ENCODE results near the gene PRKAB1. TPM values are rescaled to one million over a fixed set of nuclear protein-coding genes. Genes with fewer than 3 reads are reported as not detected.

Gene PRKAB1
- total RNA-seq, 1 experiment from 2014 or later = 25.0 TPM

DNA sequence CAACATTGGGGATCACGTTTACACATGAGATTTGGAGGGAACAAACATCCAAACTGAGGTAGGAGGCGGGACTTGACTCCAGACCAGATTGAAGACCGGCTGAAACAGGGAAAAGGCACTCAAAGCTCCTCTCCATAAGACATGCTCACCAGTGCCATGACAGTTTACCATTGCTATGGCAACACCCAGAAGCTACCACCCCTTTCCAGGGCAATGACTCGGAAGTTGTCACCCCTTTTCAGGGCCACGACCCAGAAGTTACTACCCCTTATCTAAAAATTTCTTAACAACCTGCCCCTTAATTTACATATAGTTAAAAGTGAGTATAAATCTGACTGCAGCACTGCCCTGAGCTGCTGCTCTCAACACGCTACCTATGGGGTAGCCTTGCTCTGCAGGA is 40.2 kb upstream of the PRKAB1 start:
- RAD21 ChIA-PET (ENCODE audit: low non-redundant PET in 1 of 2, low total read pairs in 2 of 2, uncharacterized antibody in 2 of 2, unreplicated experiment in 2 of 2) = no interaction called here
- H3K9me2 ChIP-seq (ENCODE audit: insufficient read depth) = no peaks in the 10 kb centered on the region
- H3K4me3 ChIP-seq (replicated peaks in 1 of 2; ENCODE audit: low read depth in 1 of 2, low read length in 2 of 2) = no peak overlapping the region
- no peaks in the 10 kb centered on the region for H3K79me2 ChIP-seq (ENCODE audit: insufficient read depth, low read length)
- H3K4me2 ChIP-seq (ENCODE audit: low read length) = no peak overlapping the region
- H3K4me1 ChIP-seq (ENCODE audit: control insufficient read depth in 1 of 2, insufficient read depth in 2 of 2, low read length in 2 of 2) = peaks cover 3 to 11% of the 10 kb centered on the region in 2 experiments; a peak in 3 of 4 replicates
- POLR2A ChIA-PET = interaction anchor here (0.7 kb wide), 1 partner anchor 227 kb away, joined by 4 read pairs; no protein-coding TSS in a partner anchor
- H3K9ac ChIP-seq (ENCODE audit: low read length) = no peak overlapping the region
- H3K27me3 ChIP-seq (ENCODE audit: insufficient read depth, low read length) = peaks cover 5% of the 10 kb centered on the region; the same call in 1 of the 2 replicates
- intact Hi-C loops (cut with micrococcal nuclease) = no loop called here
- ATAC-seq = no peak
- H3K27ac ChIP-seq (ENCODE audit: low read depth, low read length) = no peak overlapping the region
- CTCF ChIA-PET = no interaction called here
- TF ChIP-seq, protein P1, sequence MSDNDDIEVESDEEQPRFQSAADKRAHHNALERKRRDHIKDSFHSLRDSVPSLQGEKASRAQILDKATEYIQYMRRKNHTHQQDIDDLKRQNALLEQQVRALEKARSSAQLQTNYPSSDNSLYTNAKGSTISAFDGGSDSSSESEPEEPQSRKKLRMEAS (IDR thresholded peaks at IDR 0.05) = no peak
- no peak for TF ChIP-seq POLR2AphosphoS5 (IDR thresholded peaks at IDR 0.05; ENCODE audit: low read depth, low read length)
- TF ChIP-seq SIN3A (IDR thresholded peaks at IDR 0.05; ENCODE audit: low read depth) = no peak
- no peak for TF ChIP-seq TCF7L2 (IDR thresholded peaks at IDR 0.05; ENCODE audit: borderline replicate concordance, extremely low read depth, insufficient read depth, insufficient read length)
- TF ChIP-seq YY1 (IDR thresholded peaks at IDR 0.05; ENCODE audit: extremely low read depth, insufficient replicate concordance, low read depth, low read length) = no peak
- no peak for TF ChIP-seq RAD21 (IDR thresholded peaks at IDR 0.05; ENCODE audit: low read depth)
- no peak for TF ChIP-seq FOSL1 (IDR thresholded peaks at IDR 0.05; ENCODE audit: low read depth)
- no peaks in the 10 kb centered on the region for H3K9me3 ChIP-seq (ENCODE audit: control insufficient read depth in 1 of 2, insufficient read depth in 1 of 2, low read depth in 1 of 2, low read length in 2 of 2)
- H2AFZ ChIP-seq (ENCODE audit: low read depth, low read length, poor library complexity, severe bottlenecking) = no peak overlapping the region
- DNase-seq (ENCODE audit: low read depth, low spot score) = no peak
- H4K20me1 ChIP-seq (ENCODE audit: insufficient read depth) = no peaks in the 10 kb centered on the region
- H3K36me3 ChIP-seq (ENCODE audit: control insufficient read depth in 1 of 2, insufficient read depth in 2 of 2, low read length in 2 of 2) = no peaks in the 10 kb centered on the region
- BruUV-seq (replicated peaks) = no TSS peak

DNA sequence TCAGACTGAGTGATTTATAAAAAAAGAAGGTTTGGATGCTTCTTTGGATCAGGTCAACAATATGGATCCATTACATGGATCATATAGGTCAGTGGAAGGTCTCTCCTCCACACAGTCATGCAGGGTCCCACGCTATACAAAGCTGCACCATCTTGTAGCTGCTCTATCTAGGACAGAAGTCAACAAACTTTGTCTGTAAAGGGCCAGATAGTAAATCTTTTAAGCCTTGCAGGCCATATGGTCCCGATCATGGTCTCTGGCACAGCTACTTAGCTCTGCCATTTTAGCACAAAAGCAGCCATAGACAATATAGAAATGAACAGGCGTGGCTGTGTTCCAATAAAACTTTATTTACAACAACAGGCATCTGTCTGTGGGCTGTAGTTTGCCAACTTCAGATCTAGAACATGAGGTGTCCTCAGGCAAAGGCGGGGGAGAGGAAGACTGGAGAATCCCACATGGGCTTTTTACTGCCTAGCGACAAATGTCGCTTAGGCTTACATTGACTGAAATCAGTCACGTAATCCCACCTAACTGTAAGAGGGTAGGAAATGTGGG is 37.6 kb upstream of the PRKAB1 start:
- H3K4me3 ChIP-seq (replicated peaks in 1 of 2; ENCODE audit: low read depth in 1 of 2, low read length in 2 of 2) = no peak overlapping the region
- H3K9me3 ChIP-seq (ENCODE audit: control insufficient read depth in 1 of 2, insufficient read depth in 1 of 2, low read depth in 1 of 2, low read length in 2 of 2) = no peaks in the 10 kb centered on the region
- no peaks in the 10 kb centered on the region for H3K9me2 ChIP-seq (ENCODE audit: insufficient read depth)
- H3K27ac ChIP-seq (ENCODE audit: low read depth, low read length) = no peak overlapping the region
- no peak for ATAC-seq
- 0 out of 2 replicates have a peak, but pooled peaks cover 6% of the 10 kb centered on the region for H3K27me3 ChIP-seq (ENCODE audit: insufficient read depth, low read length)
- no peaks in the 10 kb centered on the region for H3K36me3 ChIP-seq (ENCODE audit: control insufficient read depth in 1 of 2, insufficient read depth in 2 of 2, low read length in 2 of 2)
- CTCF ChIA-PET = interaction anchor here (1.2 kb wide), 1 partner anchor 12 kb away, joined by 3 read pairs; no protein-coding TSS in a partner anchor
- H3K9ac ChIP-seq (ENCODE audit: low read length) = no peak overlapping the region
- DNase-seq (ENCODE audit: low read depth, low spot score) = no peak
- POLR2A ChIA-PET = no interaction called here
- RAD21 ChIA-PET (ENCODE audit: low non-redundant PET in 1 of 2, low total read pairs in 2 of 2, uncharacterized antibody in 2 of 2, unreplicated experiment in 2 of 2) = no interaction called here
- H3K79me2 ChIP-seq (ENCODE audit: insufficient read depth, low read length) = no peaks in the 10 kb centered on the region
- no peak overlapping the region for H3K4me2 ChIP-seq (ENCODE audit: low read length)
- TF ChIP-seq SP1 (IDR thresholded peaks at IDR 0.05; ENCODE audit: low read depth) = no peak
- TF ChIP-seq ZFX (IDR thresholded peaks at IDR 0.05) = no peak
- TF ChIP-seq SIN3A (IDR thresholded peaks at IDR 0.05; ENCODE audit: low read depth) = no peak
- TF ChIP-seq EGR1 (IDR thresholded peaks at IDR 0.05; ENCODE audit: low read depth) = no peak
- no peak for TF ChIP-seq ELF1 (IDR thresholded peaks at IDR 0.05; ENCODE audit: borderline replicate concordance, low read depth)
- TF ChIP-seq, protein P2, sequence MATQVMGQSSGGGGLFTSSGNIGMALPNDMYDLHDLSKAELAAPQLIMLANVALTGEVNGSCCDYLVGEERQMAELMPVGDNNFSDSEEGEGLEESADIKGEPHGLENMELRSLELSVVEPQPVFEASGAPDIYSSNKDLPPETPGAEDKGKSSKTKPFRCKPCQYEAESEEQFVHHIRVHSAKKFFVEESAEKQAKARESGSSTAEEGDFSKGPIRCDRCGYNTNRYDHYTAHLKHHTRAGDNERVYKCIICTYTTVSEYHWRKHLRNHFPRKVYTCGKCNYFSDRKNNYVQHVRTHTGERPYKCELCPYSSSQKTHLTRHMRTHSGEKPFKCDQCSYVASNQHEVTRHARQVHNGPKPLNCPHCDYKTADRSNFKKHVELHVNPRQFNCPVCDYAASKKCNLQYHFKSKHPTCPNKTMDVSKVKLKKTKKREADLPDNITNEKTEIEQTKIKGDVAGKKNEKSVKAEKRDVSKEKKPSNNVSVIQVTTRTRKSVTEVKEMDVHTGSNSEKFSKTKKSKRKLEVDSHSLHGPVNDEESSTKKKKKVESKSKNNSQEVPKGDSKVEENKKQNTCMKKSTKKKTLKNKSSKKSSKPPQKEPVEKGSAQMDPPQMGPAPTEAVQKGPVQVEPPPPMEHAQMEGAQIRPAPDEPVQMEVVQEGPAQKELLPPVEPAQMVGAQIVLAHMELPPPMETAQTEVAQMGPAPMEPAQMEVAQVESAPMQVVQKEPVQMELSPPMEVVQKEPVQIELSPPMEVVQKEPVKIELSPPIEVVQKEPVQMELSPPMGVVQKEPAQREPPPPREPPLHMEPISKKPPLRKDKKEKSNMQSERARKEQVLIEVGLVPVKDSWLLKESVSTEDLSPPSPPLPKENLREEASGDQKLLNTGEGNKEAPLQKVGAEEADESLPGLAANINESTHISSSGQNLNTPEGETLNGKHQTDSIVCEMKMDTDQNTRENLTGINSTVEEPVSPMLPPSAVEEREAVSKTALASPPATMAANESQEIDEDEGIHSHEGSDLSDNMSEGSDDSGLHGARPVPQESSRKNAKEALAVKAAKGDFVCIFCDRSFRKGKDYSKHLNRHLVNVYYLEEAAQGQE (IDR thresholded peaks at IDR 0.05; ENCODE audit: low read depth) = no peak
- TF ChIP-seq JUND (IDR thresholded peaks at IDR 0.05) = no peak
- no peak for TF ChIP-seq CEBPB (IDR thresholded peaks at IDR 0.05; ENCODE audit: low read depth)
- no TSS peak for BruUV-seq (replicated peaks)
- no peaks in the 10 kb centered on the region for H4K20me1 ChIP-seq (ENCODE audit: insufficient read depth)
- no peak overlapping the region for H2AFZ ChIP-seq (ENCODE audit: low read depth, low read length, poor library complexity, severe bottlenecking)
- peaks cover 3 to 15% of the 10 kb centered on the region in 2 experiments; a peak in 3 of 4 replicates for H3K4me1 ChIP-seq (ENCODE audit: control insufficient read depth in 1 of 2, insufficient read depth in 2 of 2, low read length in 2 of 2)
- intact Hi-C loops (cut with micrococcal nuclease) = no loop called here

Measured in HCT116 (cell line).